ENCODE data around the gene MDFI.

Gene MDFI

GRCh38 chr6:41682497-41683272 lies 44.4 kb downstream of the MDFI start:
- Histone ChIP-seq H3K36me3 (ENCODE audit: control insufficient read depth, insufficient read depth, low read length) (no peaks in the 10 kb centered on the region), H3K9me3 (ENCODE audit: control insufficient read depth, insufficient read depth, low read length) (no peaks in the 10 kb centered on the region), H3K9ac (ENCODE audit: low read depth, low read length) (no peak overlapping the region), H3K4me1 (ENCODE audit: control insufficient read depth, insufficient read depth, low read length) (peaks cover 35% of the 10 kb centered on the region), H3K27me3 (ENCODE audit: control insufficient read depth, insufficient read depth, low read length) (no peaks in the 10 kb centered on the region; the same call in none of the 2 replicates), H3K27ac (ENCODE audit: low read depth, low read length) (no peak overlapping the region), H3K4me3 (ENCODE audit: low read depth, low read length) (no peak overlapping the region)

GRCh38 chr6:41683273-41683522 lies 44.9 kb downstream of the MDFI start:
- H3K9ac ChIP-seq (ENCODE audit: low read depth, low read length) = no peak overlapping the region

GRCh38 chr6:41683523-41684310 lies 45.4 kb downstream of the MDFI start:
- Histone ChIP-seq H3K36me3 (ENCODE audit: control insufficient read depth, insufficient read depth, low read length) (no peaks in the 10 kb centered on the region), H3K9me3 (ENCODE audit: control insufficient read depth, insufficient read depth, low read length) (no peaks in the 10 kb centered on the region), H3K4me3 (ENCODE audit: low read depth, low read length) (peak overlapping the region; percentile 54), H3K4me1 (ENCODE audit: control insufficient read depth, insufficient read depth, low read length) (peaks cover 40% of the 10 kb centered on the region), H3K27me3 (ENCODE audit: control insufficient read depth, insufficient read depth, low read length) (no peaks in the 10 kb centered on the region; the same call in 1 of the 2 replicates), H3K9ac (ENCODE audit: low read depth, low read length) (no peak overlapping the region), H3K27ac (ENCODE audit: low read depth, low read length) (no peak overlapping the region)

More at GRCh38 chr6:41683273-41683522, 44.9 kb downstream of the MDFI start:
- peak overlapping the region; percentile 54 for H3K4me3 ChIP-seq (ENCODE audit: low read depth, low read length)
- no peak overlapping the region for H3K27ac ChIP-seq (ENCODE audit: low read depth, low read length)
- no peaks in the 10 kb centered on the region; the same call in none of the 2 replicates for H3K27me3 ChIP-seq (ENCODE audit: control insufficient read depth, insufficient read depth, low read length)
- H3K36me3 ChIP-seq (ENCODE audit: control insufficient read depth, insufficient read depth, low read length) = no peaks in the 10 kb centered on the region
- no peaks in the 10 kb centered on the region for H3K9me3 ChIP-seq (ENCODE audit: control insufficient read depth, insufficient read depth, low read length)
- H3K4me1 ChIP-seq (ENCODE audit: control insufficient read depth, insufficient read depth, low read length) = peaks cover 36% of the 10 kb centered on the region

GRCh38 chr6:41684311-41685180 lies 46.3 kb downstream of the MDFI start:
- no peak overlapping the region for H3K4me3 ChIP-seq (ENCODE audit: low read depth, low read length)
- H3K27ac ChIP-seq (ENCODE audit: low read depth, low read length) = no peak overlapping the region
- no peak overlapping the region for H3K9ac ChIP-seq (ENCODE audit: low read depth, low read length)
- H3K27me3 ChIP-seq (ENCODE audit: control insufficient read depth, insufficient read depth, low read length) = no peaks in the 10 kb centered on the region; the same call in 1 of the 2 replicates
- H3K9me3 ChIP-seq (ENCODE audit: control insufficient read depth, insufficient read depth, low read length) = no peaks in the 10 kb centered on the region
- H3K4me1 ChIP-seq (ENCODE audit: control insufficient read depth, insufficient read depth, low read length) = peaks cover 40% of the 10 kb centered on the region
- no peaks in the 10 kb centered on the region for H3K36me3 ChIP-seq (ENCODE audit: control insufficient read depth, insufficient read depth, low read length)

- no peak overlapping the region for H3K27ac ChIP-seq (ENCODE audit: low read depth, low read length)
Measured at GRCh38 chr6:41685641-41686380, 47.5 kb downstream of the MDFI start.

GRCh38 chr6:41687501-41688175 lies 49.4 kb downstream of the MDFI start:
- H3K9me3 ChIP-seq (ENCODE audit: control insufficient read depth, insufficient read depth, low read length) = no peaks in the 10 kb centered on the region
- H3K9ac ChIP-seq (ENCODE audit: low read depth, low read length) = no peak overlapping the region
- peaks cover 28% of the 10 kb centered on the region for H3K4me1 ChIP-seq (ENCODE audit: control insufficient read depth, insufficient read depth, low read length)
- H3K27me3 ChIP-seq (ENCODE audit: control insufficient read depth, insufficient read depth, low read length) = no peaks in the 10 kb centered on the region; the same call in 1 of the 2 replicates
- H3K27ac ChIP-seq (ENCODE audit: low read depth, low read length) = no peak overlapping the region
- no peaks in the 10 kb centered on the region for H3K36me3 ChIP-seq (ENCODE audit: control insufficient read depth, insufficient read depth, low read length)
- H3K4me3 ChIP-seq (ENCODE audit: low read depth, low read length) = no peak overlapping the region

More at GRCh38 chr6:41685641-41686380, 47.5 kb downstream of the MDFI start:
- peaks cover 34% of the 10 kb centered on the region for H3K4me1 ChIP-seq (ENCODE audit: control insufficient read depth, insufficient read depth, low read length)
- no peak overlapping the region for H3K4me3 ChIP-seq (ENCODE audit: low read depth, low read length)
- no peak overlapping the region for H3K9ac ChIP-seq (ENCODE audit: low read depth, low read length)
- no peaks in the 10 kb centered on the region for H3K9me3 ChIP-seq (ENCODE audit: control insufficient read depth, insufficient read depth, low read length)
- H3K27me3 ChIP-seq (ENCODE audit: control insufficient read depth, insufficient read depth, low read length) = no peaks in the 10 kb centered on the region; the same call in 1 of the 2 replicates
- H3K36me3 ChIP-seq (ENCODE audit: control insufficient read depth, insufficient read depth, low read length) = no peaks in the 10 kb centered on the region

GRCh38 chr6:41688256-41688965 lies 50.1 kb downstream of the MDFI start:
- no peaks in the 10 kb centered on the region; the same call in 1 of the 2 replicates for H3K27me3 ChIP-seq (ENCODE audit: control insufficient read depth, insufficient read depth, low read length)
- no peaks in the 10 kb centered on the region for H3K36me3 ChIP-seq (ENCODE audit: control insufficient read depth, insufficient read depth, low read length)
- H3K9ac ChIP-seq (ENCODE audit: low read depth, low read length) = no peak overlapping the region
- no peaks in the 10 kb centered on the region for H3K9me3 ChIP-seq (ENCODE audit: control insufficient read depth, insufficient read depth, low read length)
- no peak overlapping the region for H3K27ac ChIP-seq (ENCODE audit: low read depth, low read length)
- H3K4me3 ChIP-seq (ENCODE audit: low read depth, low read length) = no peak overlapping the region
- H3K4me1 ChIP-seq (ENCODE audit: control insufficient read depth, insufficient read depth, low read length) = peaks cover 21% of the 10 kb centered on the region

- no peak overlapping the region for H3K4me3 ChIP-seq (ENCODE audit: low read depth, low read length)
- H3K27me3 ChIP-seq (ENCODE audit: control insufficient read depth, insufficient read depth, low read length) = no peaks in the 10 kb centered on the region
- H3K4me1 ChIP-seq (ENCODE audit: control insufficient read depth, insufficient read depth, low read length) = peaks cover 16% of the 10 kb centered on the region
- no peak overlapping the region for H3K27ac ChIP-seq (ENCODE audit: low read depth, low read length)
- H3K36me3 ChIP-seq (ENCODE audit: control insufficient read depth, insufficient read depth, low read length) = no peaks in the 10 kb centered on the region
- H3K9ac ChIP-seq (ENCODE audit: low read depth, low read length) = no peak overlapping the region
- no peaks in the 10 kb centered on the region for H3K9me3 ChIP-seq (ENCODE audit: control insufficient read depth, insufficient read depth, low read length)
Measured at GRCh38 chr6:41689171-41690008, 51.1 kb downstream of the MDFI start.
